K562 (cell line): Measurements from ENCODE around the gene CDCP1. TPM values are rescaled to one million over a fixed set of nuclear protein-coding genes. Genes with fewer than 3 reads are reported as not detected.

Source experiments
- CREB1 ChIP-seq, 2 experiments: sonication (generic) in 1 of 2; formaldehyde crosslinking in 1 of 2; IDR thresholded peaks; 2 replicates each; pipeline versions ENCODE4 v1.6.1 to v1.8.0; 2012 to 2022; ENCODE audit warnings: inconsistent platforms in 1 of 2, mild to moderate bottlenecking in 1 of 2, missing genetic modification reagents in 1 of 2, moderate library complexity in 1 of 2
- DIDO1 ChIP-seq: fragments of 450-650 bp; IDR thresholded peaks from 2 replicates; pipeline ENCODE4 v1.6.1; 2016; ENCODE audit warnings: low read depth, missing biosample characterization, missing genetic modification characterization
- HMG20A ChIP-seq: fragments of 450-650 bp; formaldehyde crosslinking; conservative IDR thresholded peaks from 2 replicates; pipeline ENCODE4 v1.4.0; 2020; ENCODE audit warnings: mild to moderate bottlenecking, mixed read lengths
- JUN ChIP-seq, 2 experiments: sonication (generic) in 1 of 2; formaldehyde crosslinking in 1 of 2; IDR thresholded peaks; 2 replicates each; pipeline versions ENCODE4 v1.6.1 to v1.8.0; 2012 to 2022; ENCODE audit warnings: borderline replicate concordance in 2 of 2, mild to moderate bottlenecking in 2 of 2, improper control_type of control experiment in 1 of 2, low read depth in 1 of 2, low read length in 1 of 2, missing genetic modification reagents in 1 of 2
- KHSRP ChIP-seq: fragments of 450-650 bp; IDR thresholded peaks from 2 replicates; pipeline ENCODE4 v1.6.1; 2017
- MEIS2 ChIP-seq: fragments of 450-650 bp; IDR thresholded peaks from 2 replicates; pipeline ENCODE4 v1.6.1; 2014; ENCODE audit warnings: mild to moderate bottlenecking; ENCODE audit not compliant: partially characterized antibody
- NFRKB ChIP-seq: fragments of 450-650 bp; IDR thresholded peaks from 2 replicates; pipeline ENCODE4 v1.6.1; 2016; ENCODE audit warnings: low read depth
- SMAD3 ChIP-seq: fragments of 450-650 bp; formaldehyde crosslinking; conservative IDR thresholded peaks from 2 replicates; pipeline ENCODE4 v1.4.0; 2020; ENCODE audit warnings: mild to moderate bottlenecking
- SRSF7 ChIP-seq: fragments of 200-400 bp; formaldehyde crosslinking; optimal IDR thresholded peaks from 2 replicates; pipeline ENCODE3; 2017; ENCODE audit warnings: mild to moderate bottlenecking, low read depth, low read length
- TARDBP ChIP-seq: fragments of 450-650 bp; IDR thresholded peaks from 2 replicates; pipeline ENCODE4 v1.6.1; 2016
- TCFL5 ChIP-seq: fragments of 250-450 bp; sonication (Bioruptor Pico); conservative IDR thresholded peaks from 2 replicates; pipeline ENCODE4 v1.6.1; 2021; ENCODE audit warnings: mild to moderate bottlenecking, moderate library complexity, matching md5 sums
- ZBED1 ChIP-seq: IDR thresholded peaks from 2 replicates; pipeline ENCODE4 v1.6.1; 2014
- ZNF224 ChIP-seq: sonication (generic); formaldehyde crosslinking; IDR thresholded peaks from 2 replicates; pipeline ENCODE4 v1.8.0; 2022; ENCODE audit warnings: mild to moderate bottlenecking, missing genetic modification reagents
- ZNF263 ChIP-seq: sonication (generic); formaldehyde crosslinking; IDR thresholded peaks from 2 replicates; pipeline ENCODE4 v1.8.0; 2022; ENCODE audit warnings: mild to moderate bottlenecking, missing genetic modification reagents, borderline replicate concordance
- ZNF764 ChIP-seq: fragments of 250-450 bp; sonication (Bioruptor Pico); IDR thresholded peaks from 2 replicates; pipeline ENCODE4 v1.4.0; 2020; ENCODE audit warnings: low read depth, mild to moderate bottlenecking, moderate library complexity
- polyA plus RNA-seq, 8 experiments: library from polyadenylated mRNA; depleted of rRNA in 4 of 8; stranded (reverse) in 5 of 8; unstranded in 3 of 8; fragments of >200 nt; fragmentation: Nextera tagmentation in 2 of 8; fragmentation: Illumina TruSeq in 1 of 8; extraction: Ambion mirVana in 2 of 8; extraction: Trizol in 1 of 8; gene quantifications; 2 replicates each; pipeline versions ENCODE4 v1.2.1 to v1.2.3, GENCODE V29; 2011 to 2014; ENCODE audit warnings: inconsistent platforms in 1 of 8, missing spikeins in 1 of 8
- total RNA-seq, 7 experiments: library from RNA; depleted of rRNA in 6 of 7; stranded (reverse); fragments of >200 nt in 6 of 7; fragmentation: Illumina TruSeq in 2 of 7; extraction: Trizol in 2 of 7; gene quantifications; 2 replicates each; pipeline versions ENCODE4 v1.2.1 to v1.2.3, GENCODE V29; 2011 to 2021; ENCODE audit warnings: low replicate concordance in 1 of 7
- TF ChIP-seq, protein P1 (sequence below), 2 experiments: IDR thresholded peaks in 1 of 2; conservative IDR thresholded peaks in 1 of 2; 2 replicates each; pipeline ENCODE4 v1.6.1; 2016; ENCODE audit warnings: low read depth in 2 of 2, mild to moderate bottlenecking in 1 of 2, missing compliant biosample characterization in 1 of 2, missing genetic modification characterization in 1 of 2, moderate library complexity in 1 of 2
- TF ChIP-seq, protein P2 (sequence below): fragments of 250-450 bp; sonication (Bioruptor Pico); IDR thresholded peaks from 2 replicates; pipeline ENCODE4 v1.9.0; 2021; ENCODE audit warnings: mild to moderate bottlenecking
- TF ChIP-seq, protein P3 (sequence below): fragments of 200-800 bp; sonication (Bioruptor generic); IDR thresholded peaks from 2 replicates; pipeline ENCODE4 v1.6.1; 2017; ENCODE audit warnings: missing genetic modification characterization, missing compliant biosample characterization
- TF ChIP-seq, protein P4 (sequence below): sonication (generic); formaldehyde crosslinking; IDR thresholded peaks from 2 replicates; pipeline ENCODE4 v1.8.1; 2023; ENCODE audit warnings: mild to moderate bottlenecking, missing genetic modification reagents, moderate library complexity

CDCP1 gene
- total and polyA plus RNA-seq, 9 of the 15 experiments (the other 6 are each of a cell fraction or from before 2014, with no cell fraction given): 3.9 to 16.4 (median 5.2) TPM

DNA sequence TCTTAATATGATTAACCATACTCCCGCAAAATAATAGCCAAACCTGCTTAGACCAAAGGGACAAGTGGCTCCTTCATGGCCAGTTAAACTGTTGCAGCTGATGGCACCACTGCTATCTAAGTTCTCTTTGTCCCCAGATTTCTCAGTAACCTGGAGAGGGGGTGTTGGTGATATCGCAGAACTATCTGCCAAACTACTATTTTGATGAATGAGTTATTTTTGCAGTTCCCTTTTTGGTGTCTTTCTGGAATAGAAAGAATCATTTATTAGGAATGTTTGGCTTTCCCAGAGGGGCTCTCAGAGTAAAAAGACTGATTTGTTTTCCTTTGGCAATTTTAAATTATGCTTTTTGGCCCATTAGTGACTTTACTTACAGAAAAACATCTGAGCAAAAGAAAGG, 87.0 kb downstream of the CDCP1 start (continued):
- TF ChIP-seq ZNF224 (CRISPR knock-in tag): no peak
- TF ChIP-seq KHSRP: no peak
- TF ChIP-seq CREB1 (IDR thresholded peaks at IDR 0.05): no peak
- TF ChIP-seq CREB1 (CRISPR knock-in tag; IDR thresholded peaks at IDR 0.05): no peak
- TF ChIP-seq SRSF7: no peak
- no peak for TF ChIP-seq ZNF764 (CRISPR knock-in tag)
- no peak for TF ChIP-seq TCFL5
- TF ChIP-seq, protein P1, sequence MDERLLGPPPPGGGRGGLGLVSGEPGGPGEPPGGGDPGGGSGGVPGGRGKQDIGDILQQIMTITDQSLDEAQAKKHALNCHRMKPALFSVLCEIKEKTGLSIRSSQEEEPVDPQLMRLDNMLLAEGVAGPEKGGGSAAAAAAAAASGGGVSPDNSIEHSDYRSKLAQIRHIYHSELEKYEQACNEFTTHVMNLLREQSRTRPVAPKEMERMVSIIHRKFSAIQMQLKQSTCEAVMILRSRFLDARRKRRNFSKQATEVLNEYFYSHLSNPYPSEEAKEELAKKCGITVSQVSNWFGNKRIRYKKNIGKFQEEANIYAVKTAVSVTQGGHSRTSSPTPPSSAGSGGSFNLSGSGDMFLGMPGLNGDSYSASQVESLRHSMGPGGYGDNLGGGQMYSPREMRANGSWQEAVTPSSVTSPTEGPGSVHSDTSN (CRISPR knock-in tag; IDR thresholded peaks at IDR 0.05; ENCODE audit: low read depth): no peak
- TF ChIP-seq, protein P1 (tag; conservative IDR thresholded peaks at IDR 0.05; ENCODE audit: low read depth): peak; percentile 17; the same call in 1 of the 2 replicates
- no peak for TF ChIP-seq ZNF263 (CRISPR knock-in tag)
- 0 out of 2 replicates have a peak, but pooled peaks have one; percentile 50 for TF ChIP-seq SMAD3 (CRISPR knock-in tag)
- TF ChIP-seq ZBED1: no peak
- TF ChIP-seq JUN (IDR thresholded peaks at IDR 0.05; ENCODE audit: borderline replicate concordance, low read depth, low read length): no peak
- TF ChIP-seq JUN (CRISPR knock-in tag; IDR thresholded peaks at IDR 0.05; ENCODE audit: borderline replicate concordance): no peak
- TF ChIP-seq, protein P2, sequence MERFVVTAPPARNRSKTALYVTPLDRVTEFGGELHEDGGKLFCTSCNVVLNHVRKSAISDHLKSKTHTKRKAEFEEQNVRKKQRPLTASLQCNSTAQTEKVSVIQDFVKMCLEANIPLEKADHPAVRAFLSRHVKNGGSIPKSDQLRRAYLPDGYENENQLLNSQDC (CRISPR knock-in tag): no peak
- TF ChIP-seq, protein P3, sequence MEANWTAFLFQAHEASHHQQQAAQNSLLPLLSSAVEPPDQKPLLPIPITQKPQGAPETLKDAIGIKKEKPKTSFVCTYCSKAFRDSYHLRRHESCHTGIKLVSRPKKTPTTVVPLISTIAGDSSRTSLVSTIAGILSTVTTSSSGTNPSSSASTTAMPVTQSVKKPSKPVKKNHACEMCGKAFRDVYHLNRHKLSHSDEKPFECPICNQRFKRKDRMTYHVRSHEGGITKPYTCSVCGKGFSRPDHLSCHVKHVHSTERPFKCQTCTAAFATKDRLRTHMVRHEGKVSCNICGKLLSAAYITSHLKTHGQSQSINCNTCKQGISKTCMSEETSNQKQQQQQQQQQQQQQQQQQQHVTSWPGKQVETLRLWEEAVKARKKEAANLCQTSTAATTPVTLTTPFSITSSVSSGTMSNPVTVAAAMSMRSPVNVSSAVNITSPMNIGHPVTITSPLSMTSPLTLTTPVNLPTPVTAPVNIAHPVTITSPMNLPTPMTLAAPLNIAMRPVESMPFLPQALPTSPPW: no peak
- no peak for TF ChIP-seq DIDO1 (tag)
- TF ChIP-seq HMG20A: no peak
- peak; percentile 58 for TF ChIP-seq MEIS2
- TF ChIP-seq TARDBP: no peak
- TF ChIP-seq, protein P4, sequence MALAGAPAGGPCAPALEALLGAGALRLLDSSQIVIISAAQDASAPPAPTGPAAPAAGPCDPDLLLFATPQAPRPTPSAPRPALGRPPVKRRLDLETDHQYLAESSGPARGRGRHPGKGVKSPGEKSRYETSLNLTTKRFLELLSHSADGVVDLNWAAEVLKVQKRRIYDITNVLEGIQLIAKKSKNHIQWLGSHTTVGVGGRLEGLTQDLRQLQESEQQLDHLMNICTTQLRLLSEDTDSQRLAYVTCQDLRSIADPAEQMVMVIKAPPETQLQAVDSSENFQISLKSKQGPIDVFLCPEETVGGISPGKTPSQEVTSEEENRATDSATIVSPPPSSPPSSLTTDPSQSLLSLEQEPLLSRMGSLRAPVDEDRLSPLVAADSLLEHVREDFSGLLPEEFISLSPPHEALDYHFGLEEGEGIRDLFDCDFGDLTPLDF (CRISPR knock-in tag): no peak
- no peak for TF ChIP-seq NFRKB
